GM21529 (cell line): ENCODE measurements around the gene HMGN2.
A peak's percentile ranks its signal among the peaks of the same experiment; 100 is the strongest.
"Not testable (repeated sequence)": the region's sequence is repeated elsewhere in the genome, so short reads cannot be mapped to it uniquely, and the experiment has no call there.

Experiments
- ATAC-seq: cut with Tn5 transposase; IDR thresholded peaks from one replicate; pipeline ENCODE4 v1.9.1; 2021; ENCODE audit not compliant: unreplicated experiment

The HMGN2 gene

GRCh38 chr1:26476958-26477357, 4.7 kb downstream of the HMGN2 start:
- no peak for ATAC-seq

GRCh38 chr1:26477446-26478152, 5.4 kb downstream of the HMGN2 start:
- ATAC-seq, result no peak

- ATAC-seq, result no peak
Measured at GRCh38 chr1:26478159-26478558, 5.9 kb downstream of the HMGN2 start.

- ATAC-seq, result no peak
Measured at GRCh38 chr1:26478988-26479387, 6.7 kb downstream of the HMGN2 start.

GRCh38 chr1:26482921-26483320, 10.7 kb downstream of the HMGN2 start:
- no peak for ATAC-seq

- no peak for ATAC-seq
Measured at GRCh38 chr1:26483980-26484379, 11.7 kb downstream of the HMGN2 start.

GRCh38 chr1:26490155-26490554, 17.9 kb downstream of the HMGN2 start:
- ATAC-seq, result no peak

- no peak for ATAC-seq
Measured at GRCh38 chr1:26493267-26493666, 21.0 kb downstream of the HMGN2 start.

GRCh38 chr1:26493938-26494337, 21.7 kb downstream of the HMGN2 start:
- ATAC-seq, result no peak

GRCh38 chr1:26496861-26497260, 24.6 kb downstream of the HMGN2 start:
- no peak for ATAC-seq

- ATAC-seq, result no peak
Measured at GRCh38 chr1:26498894-26499293, 26.7 kb downstream of the HMGN2 start.

- peak; percentile 61 for ATAC-seq
Measured at GRCh38 chr1:26500488-26501175, 28.4 kb downstream of the HMGN2 start.

GRCh38 chr1:26510711-26511110, 38.5 kb downstream of the HMGN2 start:
- not testable (repeated sequence) for ATAC-seq

- not testable (repeated sequence) for ATAC-seq
Measured at GRCh38 chr1:26515836-26516235, 43.6 kb downstream of the HMGN2 start.

GRCh38 chr1:26516987-26517765, 44.9 kb downstream of the HMGN2 start:
- no peak for ATAC-seq

GRCh38 chr1:26517766-26518049, 45.5 kb downstream of the HMGN2 start:
- no peak for ATAC-seq

GRCh38 chr1:26518355-26518754, 46.1 kb downstream of the HMGN2 start:
- no peak for ATAC-seq

GRCh38 chr1:26520339-26520738, 48.1 kb downstream of the HMGN2 start:
- ATAC-seq, result no peak

GRCh38 chr1:26521669-26522030, 49.4 kb downstream of the HMGN2 start:
- ATAC-seq, result no peak

- ATAC-seq, result no peak
Measured at GRCh38 chr1:26522073-26522472, 49.8 kb downstream of the HMGN2 start.

GRCh38 chr1:26524181-26524580, 51.9 kb downstream of the HMGN2 start:
- ATAC-seq, result no peak
